ENCODE data around the gene USP37. TPM values are rescaled to one million over a fixed set of nuclear protein-coding genes. Genes with fewer than 3 reads are reported as not detected.

Gene USP37
- total RNA-seq, 1 donor from 2014 or later = 7.9 TPM

DNA sequence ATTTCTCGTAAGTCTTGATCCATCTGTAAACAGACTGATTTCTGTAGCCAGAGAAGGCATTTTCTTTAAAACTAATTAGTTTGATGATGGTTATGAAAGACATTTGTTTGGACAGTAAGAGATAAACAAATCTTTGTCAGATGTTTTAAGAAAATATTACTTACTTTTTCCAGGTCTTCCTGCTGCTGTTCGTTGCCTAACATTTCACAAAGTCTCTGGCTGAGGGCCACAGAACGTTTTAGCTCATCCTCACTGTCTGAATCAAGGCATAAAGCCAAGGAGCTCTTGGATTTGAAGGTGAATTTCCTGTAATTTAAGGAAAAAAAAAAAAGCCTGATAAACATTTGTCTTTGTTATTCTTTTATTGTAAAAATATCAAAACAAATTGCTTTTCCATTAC lies 91.5 kb downstream of the USP37 start:
- no peak for DNase-seq (ENCODE audit: low read depth, low spot score)

DNA sequence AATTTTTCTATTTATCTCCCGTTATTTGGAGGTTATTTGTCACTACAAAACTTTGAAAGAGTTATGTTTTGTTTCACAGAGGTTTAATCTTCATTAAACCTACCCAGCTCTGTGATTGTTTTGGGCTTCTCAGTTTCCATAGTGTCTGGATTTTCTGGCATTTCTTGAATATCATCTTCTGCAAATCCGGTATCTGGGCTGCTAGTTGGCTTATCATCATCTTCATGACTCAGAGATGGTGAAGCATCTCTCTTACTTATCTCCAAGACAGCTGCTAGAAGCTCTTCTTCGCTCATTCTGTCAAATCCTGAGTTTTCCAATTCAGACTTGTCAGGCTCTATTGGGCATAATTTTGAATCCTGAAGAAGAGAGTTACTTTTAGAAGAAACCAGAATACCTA lies 93.6 kb downstream of the USP37 start:
- no peak for DNase-seq (ENCODE audit: low read depth, low spot score)

DNA sequence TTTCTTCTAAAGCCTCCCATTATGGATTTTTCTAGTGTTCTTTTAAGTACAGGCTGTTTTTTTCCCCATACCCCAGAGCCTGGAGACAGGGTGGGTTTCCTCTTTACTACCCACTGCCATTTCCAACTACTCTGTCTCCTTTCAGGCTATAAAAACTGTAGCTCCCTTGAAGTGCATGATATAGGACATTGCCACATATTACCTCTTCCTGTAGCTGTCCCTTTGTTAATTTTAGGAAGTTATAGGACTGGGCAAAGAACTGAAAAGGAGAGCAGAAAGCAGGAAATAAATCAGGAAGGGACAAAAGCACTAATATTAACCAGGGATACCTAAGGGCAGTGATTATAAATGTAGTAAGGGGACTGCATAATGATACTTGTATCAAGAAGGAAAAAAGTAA lies 95.2 kb downstream of the USP37 start:
- DNase-seq (ENCODE audit: low read depth, low spot score) = no peak

DNA sequence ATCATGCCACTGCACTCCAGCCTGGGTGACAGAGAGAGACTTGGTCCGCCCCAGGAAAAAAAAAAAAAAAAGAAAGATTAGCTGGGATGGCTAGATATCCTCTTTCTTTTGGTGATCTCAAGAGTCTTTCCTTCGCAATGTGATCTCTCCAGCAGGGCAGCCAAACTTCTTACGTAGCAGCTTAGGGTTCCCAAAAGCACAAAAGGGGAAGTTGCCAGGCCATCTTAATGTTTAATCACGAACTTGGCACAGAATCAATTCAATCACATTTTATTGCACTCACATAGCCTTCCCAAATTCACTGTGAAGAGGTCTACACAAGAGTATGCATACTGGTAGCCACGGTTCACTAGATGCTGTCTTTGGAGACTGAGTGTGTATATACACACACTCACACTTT lies 96.2 kb downstream of the USP37 start:
- no peak for DNase-seq (ENCODE audit: low read depth, low spot score)

DNA sequence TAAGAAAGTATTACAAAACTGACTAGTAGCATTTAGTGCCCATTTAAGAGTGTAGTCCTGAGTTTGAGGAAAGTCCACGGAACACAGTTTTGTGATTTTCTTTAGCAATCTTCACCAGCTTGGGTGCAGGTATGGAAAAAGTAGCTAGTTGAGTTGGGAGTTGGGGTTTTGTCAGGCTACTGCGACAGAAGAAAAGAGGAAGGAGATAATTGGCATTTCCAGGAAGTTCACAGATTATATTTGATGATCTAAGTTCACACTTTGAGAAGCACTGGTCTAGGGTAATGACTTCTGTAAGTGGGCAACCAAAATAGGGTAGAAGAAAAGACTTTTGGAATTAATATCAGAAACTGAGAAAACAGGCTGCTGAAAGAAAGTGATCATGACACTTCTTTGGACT lies 97.1 kb downstream of the USP37 start:
- DNase-seq (ENCODE audit: low read depth, low spot score) = no peak

DNA sequence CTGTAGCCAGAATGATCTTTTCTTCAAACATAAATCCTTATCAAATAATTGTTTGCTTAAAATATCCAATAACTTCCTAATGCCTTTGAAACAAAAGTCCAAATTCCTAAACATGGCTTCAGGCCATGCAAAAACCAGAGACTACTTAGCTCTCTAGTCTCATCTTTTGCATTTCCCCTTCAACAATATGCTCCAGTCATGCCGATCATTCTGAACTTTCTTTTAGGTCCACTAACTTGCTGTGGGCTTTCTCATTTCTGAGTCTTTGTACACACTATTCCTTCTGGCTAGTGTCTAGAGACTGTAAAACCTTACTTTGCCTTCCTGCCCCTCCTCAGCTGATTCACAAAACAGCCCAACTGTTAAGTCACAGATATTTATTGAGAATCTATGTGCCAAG lies 97.7 kb downstream of the USP37 start:
- no peak for DNase-seq (ENCODE audit: low read depth, low spot score)

DNA sequence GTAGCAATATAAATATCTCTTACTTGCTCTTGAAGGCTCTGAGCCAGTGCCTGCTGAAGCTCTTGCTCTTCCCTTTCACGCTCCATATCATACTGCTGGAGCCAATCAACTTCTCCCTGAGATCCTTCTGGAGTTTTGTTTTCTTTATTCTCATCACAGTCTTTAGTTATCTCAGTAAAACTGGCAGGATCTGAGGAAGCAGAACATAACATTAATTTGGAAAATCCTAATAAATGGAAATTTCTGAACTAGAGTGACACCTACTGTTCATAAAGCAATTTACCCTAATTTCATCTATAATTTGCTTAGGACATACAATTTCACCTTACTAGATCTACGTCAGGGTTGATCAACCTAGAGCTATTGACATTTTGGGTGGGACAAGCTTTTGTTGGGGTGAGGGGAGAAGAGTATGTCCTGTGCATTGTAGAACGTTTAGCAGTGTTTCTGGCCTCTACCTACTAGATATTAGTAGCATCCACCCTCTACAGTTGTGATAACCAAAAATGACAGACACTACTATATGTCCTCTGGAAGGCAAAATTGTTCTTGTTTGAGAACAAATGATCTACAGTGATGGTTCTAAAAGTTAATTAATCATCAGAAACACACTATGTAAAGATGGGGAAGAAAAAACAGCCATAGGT lies 102.0 kb downstream of the USP37 start:
- DNase-seq (ENCODE audit: low read depth, low spot score) = no peak

DNA sequence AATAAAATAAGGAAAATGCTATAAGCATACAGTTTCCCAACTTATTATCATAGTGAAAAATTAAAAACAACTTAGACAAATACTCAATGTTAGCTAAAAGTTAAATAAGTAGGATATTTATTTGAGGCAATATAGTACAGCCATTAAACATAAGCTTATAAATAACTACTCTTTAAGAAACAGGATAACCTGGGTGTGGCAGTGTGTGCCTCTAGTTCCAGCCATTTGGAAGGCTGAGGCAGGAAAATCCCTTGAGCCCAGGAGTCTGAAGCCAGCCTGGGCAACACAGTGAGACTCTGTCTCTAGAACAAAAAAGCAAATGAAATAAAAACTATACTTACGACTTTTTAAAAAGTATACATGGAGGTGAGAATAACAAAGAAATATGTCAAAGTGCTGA lies 109.6 kb downstream of the USP37 start:
- no peak for DNase-seq (ENCODE audit: low read depth, low spot score)

DNA sequence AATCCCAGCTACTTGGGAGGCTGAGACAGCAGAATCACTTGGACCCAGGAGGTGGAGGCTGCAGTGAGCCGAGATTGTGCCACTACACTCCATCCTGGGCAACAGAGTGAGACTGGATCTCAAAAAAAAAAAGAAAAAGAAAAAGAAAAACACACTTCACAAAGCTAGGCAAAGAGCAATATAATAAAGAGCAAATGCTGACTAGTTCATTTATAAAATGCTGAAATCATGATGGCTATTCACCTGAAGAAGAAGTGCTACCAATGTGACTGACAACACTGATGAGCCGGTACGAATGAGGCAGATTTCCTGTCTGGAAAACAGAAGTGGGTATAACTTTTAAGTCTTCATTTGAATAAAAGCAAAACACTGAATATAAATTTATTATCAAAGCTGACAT lies 111.3 kb downstream of the USP37 start:
- no peak for DNase-seq (ENCODE audit: low read depth, low spot score)

DNA sequence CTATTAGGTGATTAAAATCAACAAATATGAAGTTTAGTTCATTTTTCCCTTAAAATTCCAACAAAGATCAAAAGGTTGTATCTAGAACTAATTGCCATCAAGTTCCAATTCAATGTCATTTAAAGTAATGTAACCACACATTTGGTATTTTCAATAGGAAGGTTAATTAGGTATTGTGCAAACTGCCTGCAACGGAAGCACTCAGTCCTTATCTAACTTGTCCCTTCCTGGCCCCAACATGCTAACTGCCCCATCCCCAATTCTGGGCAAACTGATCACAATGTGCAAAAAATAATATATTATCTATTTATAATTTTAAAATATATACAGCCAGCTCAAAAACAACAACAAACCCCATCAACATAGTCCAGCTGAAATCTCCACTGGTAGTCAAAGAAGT lies 116.1 kb downstream of the USP37 start:
- no peak for DNase-seq (ENCODE audit: low read depth, low spot score)

DNA sequence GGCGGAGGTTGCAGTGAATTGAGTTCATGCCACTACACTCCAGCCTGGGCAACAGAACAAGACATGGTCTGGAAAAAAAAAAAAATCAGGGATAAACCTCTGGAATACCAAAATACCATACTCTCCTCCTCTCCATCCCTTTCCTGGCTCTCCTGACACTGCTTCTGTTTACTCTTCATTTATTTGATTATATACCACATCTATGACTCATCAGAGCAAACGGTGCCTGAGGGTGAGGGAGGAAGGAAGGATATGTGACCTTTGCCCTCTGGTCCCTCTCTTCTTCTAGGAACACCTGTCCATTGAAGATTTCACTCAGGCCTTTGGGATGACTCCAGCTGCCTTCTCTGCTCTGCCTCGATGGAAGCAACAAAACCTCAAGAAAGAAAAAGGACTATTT lies 119.2 kb downstream of the USP37 start:
- peak; percentile 15 for DNase-seq (ENCODE audit: low read depth, low spot score)

DNA sequence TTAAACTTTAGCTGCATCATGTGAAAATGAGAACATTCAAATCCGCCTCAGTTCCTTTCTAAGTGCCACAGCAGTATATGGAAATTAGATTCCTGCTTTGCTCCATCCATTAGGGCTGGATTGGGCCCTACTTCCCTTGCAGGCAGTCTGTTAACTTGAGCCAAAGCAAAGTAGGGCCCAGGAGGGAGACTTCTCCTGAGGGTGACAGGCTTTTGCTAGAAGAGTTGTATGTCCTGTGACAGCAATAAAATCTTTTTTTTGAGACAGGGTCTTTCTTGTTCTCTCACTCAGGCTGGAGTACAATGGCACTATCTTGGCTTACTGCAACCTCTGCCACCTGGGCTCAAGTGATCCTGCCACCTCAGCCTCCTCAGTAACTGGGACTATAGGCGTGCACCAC lies 121.1 kb downstream of the USP37 start:
- no peak for DNase-seq (ENCODE audit: low read depth, low spot score)

DNA sequence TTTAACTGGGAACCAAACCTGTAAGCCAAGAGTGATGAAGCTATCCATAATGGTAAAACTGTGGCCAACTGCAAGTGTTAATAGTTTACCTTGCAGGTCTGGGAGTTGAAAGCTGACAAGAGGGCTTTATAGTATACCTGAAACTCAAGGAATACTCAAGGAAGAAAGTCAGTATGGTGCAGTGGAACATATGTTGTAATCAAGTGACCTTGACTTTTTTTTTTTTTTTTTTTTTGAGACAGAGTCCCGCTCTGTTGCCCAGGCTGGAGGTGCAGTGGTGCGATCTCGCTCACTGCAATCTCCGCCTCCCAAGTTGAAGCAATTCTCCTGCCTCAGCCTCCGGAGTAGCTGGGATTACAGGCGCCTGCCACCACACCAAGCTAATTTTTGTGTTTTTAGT lies 121.6 kb downstream of the USP37 start:
- DNase-seq (ENCODE audit: low read depth, low spot score) = no peak

DNA sequence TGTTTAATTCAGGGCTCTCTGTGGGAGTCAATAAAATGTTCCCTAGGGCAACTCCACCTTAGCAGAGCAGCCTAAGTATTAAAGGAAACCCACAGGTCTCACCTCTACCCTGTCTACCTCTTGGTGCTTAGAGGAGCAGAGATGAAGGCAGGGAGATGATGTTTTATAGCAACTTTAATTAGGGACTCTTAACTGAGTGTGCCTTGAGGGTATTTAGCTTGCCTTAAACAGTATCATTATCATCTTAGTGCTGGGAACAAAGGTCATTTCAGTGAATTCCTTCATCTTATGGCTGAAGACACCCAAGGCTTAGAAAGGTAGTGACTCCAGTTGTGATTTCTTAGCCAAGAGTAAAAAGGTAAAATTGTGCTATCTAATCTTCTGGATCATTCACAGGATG lies 122.5 kb downstream of the USP37 start:
- no peak for DNase-seq (ENCODE audit: low read depth, low spot score)

DNA sequence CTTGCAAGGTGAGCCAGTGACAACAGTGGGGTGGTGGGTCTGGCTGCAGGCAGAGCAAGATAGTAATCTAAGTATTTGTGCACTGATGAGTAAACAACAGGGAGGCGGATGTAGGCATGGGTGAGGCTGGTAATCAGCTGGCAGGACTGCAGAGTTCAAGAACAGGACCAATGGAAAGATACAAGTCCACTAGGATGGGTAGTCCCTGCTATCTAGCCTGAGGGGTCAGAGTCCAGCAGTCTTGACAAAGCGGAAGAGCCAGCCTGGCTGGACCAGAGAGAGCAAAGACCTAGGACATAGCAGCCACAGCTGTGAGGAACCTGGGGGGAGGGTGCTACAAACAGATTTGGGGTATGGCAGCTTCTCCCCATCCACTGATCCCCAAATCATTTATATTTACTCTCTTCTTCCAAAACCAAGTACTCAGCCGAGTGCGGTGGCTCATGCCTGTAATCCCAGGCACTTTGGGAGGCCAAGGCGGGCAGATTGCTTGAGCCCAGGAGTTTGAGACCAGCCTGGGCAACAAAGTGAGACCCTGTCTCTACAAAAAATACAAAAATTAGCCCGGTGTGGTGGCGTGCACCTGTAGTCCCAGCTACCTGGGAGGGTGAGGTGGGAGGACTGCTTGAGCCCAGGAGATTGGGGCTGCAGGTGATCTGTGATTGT lies 123.3 kb downstream of the USP37 start:
- no peak for DNase-seq (ENCODE audit: low read depth, low spot score)

DNA sequence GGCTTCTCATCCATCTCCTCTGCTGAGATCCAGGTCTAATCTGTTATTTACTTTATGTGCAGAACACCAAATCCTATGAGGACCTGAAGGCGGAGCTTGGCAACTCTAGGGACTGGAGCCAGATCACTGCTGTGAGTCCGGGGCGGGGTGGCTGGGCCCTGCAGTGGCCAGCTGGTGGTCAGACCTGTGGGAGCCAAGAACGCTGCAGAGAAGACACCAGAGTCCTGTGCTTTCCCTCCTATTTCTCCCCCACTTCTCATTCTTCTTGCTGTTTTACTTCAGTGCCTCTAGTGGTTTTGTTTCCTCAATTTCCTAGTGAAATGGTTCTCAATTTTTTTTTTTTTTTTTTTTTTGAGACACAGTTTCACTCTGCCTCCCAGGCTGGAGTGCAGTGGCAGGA lies 129.6 kb downstream of the USP37 start:
- DNase-seq (ENCODE audit: low read depth, low spot score) = no peak

DNA sequence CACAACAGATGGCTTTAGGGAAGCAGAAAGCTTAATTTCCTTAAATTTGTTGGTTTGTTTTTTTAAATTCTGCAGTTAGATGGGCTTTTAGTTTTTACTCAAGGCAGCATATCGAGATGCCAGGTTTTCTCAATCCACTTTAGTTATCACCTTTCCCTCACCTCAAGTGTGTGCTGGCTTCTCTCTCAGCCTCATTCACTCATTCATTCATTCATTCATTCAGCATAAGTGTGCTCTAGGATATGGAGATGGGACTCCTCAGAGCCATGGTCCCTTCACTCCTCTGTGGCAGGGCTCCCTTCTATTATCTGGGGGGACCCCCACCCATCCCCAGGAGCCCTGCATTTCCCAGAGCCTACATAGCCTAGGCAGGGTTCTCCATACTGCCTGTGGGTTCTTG lies 130.2 kb downstream of the USP37 start:
- no peak for DNase-seq (ENCODE audit: low read depth, low spot score)

DNA sequence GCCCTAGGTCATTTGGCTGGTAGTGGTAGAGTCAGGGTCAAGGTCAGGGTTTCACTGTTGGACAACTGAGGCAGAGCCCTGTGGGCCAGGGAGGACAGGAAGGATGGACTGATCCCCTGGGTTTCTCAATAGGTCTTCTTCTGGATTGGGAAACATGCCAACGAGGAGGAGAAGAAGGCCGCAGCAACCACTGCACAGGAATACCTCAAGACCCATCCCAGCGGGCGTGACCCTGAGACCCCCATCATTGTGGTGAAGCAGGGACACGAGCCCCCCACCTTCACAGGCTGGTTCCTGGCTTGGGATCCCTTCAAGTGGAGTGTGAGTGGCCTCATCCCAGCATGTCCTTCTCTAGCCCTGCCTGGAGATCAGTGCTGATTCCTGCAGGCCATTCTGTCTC lies 131.2 kb downstream of the USP37 start:
- DNase-seq (ENCODE audit: low read depth, low spot score) = no peak

DNA sequence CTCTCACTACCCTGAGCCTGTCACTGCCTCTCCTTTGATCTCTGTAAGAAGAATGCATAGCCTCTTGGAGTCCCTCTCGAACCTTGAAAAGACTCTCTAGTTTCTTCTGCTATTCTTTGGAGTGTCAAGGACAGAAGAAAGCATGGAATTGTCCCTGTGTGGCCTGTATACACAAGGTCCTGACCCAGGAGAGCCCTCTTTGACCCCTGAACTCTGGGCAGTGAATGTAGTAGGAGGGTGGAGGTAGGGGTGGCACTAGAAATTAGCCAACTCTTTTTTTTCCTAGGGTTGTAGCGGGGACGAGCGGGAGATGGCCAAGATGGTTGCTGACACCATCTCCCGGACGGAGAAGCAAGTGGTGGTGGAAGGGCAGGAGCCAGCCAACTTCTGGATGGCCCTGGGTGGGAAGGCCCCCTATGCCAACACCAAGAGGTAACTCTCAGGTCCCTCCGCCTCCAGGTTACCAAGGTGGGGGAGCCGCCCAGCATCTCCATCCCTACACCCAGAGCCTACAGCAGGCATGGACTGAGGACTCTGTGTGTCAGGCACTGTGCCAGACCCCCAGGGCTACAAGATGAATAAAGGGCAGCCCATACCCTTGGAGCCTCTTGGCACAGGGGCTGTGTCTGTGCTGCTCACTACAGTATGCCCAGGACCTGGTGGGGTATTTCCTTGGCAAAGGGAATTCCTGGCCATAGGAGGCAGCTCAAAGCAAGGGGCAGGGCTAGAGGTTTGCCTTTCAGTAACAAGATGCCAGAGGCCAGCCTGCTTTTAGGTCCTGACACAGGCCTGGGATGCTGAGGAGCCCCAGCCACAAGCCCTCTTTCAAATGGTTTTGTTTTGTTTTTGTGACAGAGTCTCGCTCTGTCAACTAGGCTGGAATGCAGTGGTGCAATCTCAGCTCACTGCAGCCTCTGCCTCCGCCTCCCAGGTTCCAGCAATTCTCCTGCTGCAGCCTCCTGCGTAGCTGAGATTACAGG lies 132.9 kb downstream of the USP37 start:
- no peak for DNase-seq (ENCODE audit: low read depth, low spot score)

DNA sequence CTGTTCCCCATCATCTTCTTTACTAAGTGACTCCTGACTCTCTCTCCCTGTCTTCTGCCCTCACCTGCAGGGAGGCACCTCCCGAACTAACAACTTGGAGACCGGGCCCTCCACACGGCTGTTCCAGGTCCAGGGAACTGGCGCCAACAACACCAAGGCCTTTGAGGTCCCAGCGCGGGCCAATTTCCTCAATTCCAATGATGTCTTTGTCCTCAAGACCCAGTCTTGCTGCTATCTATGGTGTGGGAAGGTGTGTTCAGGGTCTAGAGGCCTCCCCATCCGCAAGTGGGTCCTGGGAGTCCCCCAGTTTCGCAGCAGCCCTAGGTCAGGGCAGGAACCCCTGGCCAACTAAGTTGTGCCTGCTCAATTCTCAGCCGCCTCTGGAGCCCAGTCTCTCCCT lies 133.7 kb downstream of the USP37 start:
- no peak for DNase-seq (ENCODE audit: low read depth, low spot score)

DNA sequence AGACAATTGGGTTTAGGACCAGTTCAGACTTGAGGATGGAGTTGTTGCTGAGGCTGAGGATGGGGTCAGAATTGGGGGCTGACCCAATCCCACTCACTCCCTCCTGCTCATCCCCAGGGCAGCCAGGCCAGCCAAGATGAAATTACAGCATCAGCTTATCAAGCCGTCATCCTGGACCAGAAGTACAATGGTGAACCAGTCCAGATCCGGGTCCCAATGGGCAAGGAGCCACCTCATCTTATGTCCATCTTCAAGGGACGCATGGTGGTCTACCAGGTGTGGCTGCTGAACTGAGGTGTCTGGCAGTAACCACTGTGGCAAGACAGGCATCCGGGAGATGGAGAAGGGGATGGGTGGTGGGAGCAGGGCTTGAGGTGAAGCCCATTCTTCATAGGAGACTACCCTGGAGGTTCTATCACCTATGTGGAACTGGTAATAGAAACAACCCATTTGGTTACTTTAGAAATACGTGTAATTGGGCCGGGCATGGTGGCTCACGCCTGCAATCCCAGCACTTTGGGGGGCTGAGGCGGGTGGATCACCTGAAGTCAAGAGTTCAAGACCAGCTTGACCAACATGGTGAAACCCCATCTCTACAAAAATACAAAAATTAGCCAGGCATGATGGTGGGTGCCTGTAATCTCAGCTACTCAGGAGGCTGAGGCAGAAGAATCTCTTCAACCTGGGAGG lies 135.3 kb downstream of the USP37 start:
- no peak for DNase-seq (ENCODE audit: low read depth, low spot score)

DNA sequence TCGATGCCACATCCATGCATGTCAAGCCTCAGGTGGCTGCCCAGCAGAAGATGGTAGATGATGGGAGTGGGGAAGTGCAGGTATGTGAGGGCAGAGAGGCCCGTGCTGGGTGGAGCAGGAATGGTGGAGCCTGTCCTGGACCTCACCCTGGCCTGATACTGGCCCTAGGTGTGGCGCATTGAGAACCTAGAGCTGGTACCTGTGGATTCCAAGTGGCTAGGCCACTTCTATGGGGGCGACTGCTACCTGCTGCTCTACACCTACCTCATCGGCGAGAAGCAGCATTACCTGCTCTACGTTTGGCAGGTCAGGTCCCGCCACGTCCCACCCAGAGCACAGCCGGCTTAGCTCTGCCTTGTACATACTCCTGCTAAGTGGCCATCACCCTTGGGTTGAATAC lies 136.3 kb downstream of the USP37 start:
- DNase-seq (ENCODE audit: low read depth, low spot score) = no peak

Data from pulmonary artery endothelial cell (primary cell).